CD4-positive, alpha-beta T cell (primary cell): ENCODE measurements around the gene DCLRE1B. TPM values are rescaled to one million over a fixed set of nuclear protein-coding genes. Genes with fewer than 3 reads are reported as not detected.
"Not testable (repeated sequence)": the region's sequence is repeated elsewhere in the genome, so short reads cannot be mapped to it uniquely, and the experiment has no call there.

ENCODE experiments used
- ATAC-seq: fragments of 200-7000 bp; cut with Tn5 transposase; one replicate; pipeline ENCODE4 v1.10.0; 2022; ENCODE audit warnings: mild to moderate bottlenecking; ENCODE audit not compliant: poor library complexity
- CTCF ChIA-PET: fragments of 350-600 bp; sonication (Branson Sonifier 250); formaldehyde crosslinking; loops from one replicate; lab custom pipeline; 2021; ENCODE audit warnings: antibody characterized with exemption, inconsistent platforms; lab: Charles Lee
- POLR2A ChIA-PET: fragments of 350-600 bp; sonication (Branson Sonifier 250); formaldehyde crosslinking; loops from one replicate; lab custom pipeline; 2021; ENCODE audit warnings: antibody characterized with exemption, inconsistent platforms; lab: Charles Lee
- DNase-seq, 14 experiments: peaks; one replicate each; pipeline ENCODE4 v3.0.0-alpha.2; 2013 to 2020; ENCODE audit warnings: mixed read lengths in 2 of 14
- H3K27ac ChIP-seq, 2 donors: one replicate each; pipeline versions ENCODE4 v1.5.1 to v1.7.0; 2013; ENCODE audit warnings: low read length in 2 of 2, low read depth in 1 of 2, mild to moderate bottlenecking in 1 of 2
- H3K27me3 ChIP-seq, 2 experiments: 1 replicate in 1 of 2; 2 replicates in 1 of 2; pipeline versions ENCODE4 v1.6.1 to v1.7.0; 2013; ENCODE audit warnings: low read length in 2 of 2, control low read depth in 1 of 2, mild to moderate bottlenecking in 1 of 2, moderate library complexity in 1 of 2; ENCODE audit not compliant: insufficient read depth in 2 of 2, control insufficient read depth in 1 of 2
- H3K36me3 ChIP-seq: one replicate; pipeline ENCODE4 v1.6.1; 2013; ENCODE audit warnings: low read length, control low read depth; ENCODE audit not compliant: insufficient read depth
- H3K4me1 ChIP-seq: one replicate; pipeline ENCODE4 v1.6.1; 2013; ENCODE audit warnings: low read length, control low read depth; ENCODE audit not compliant: insufficient read depth
- H3K4me3 ChIP-seq: one replicate; pipeline ENCODE4 v1.5.1; 2013; ENCODE audit warnings: mild to moderate bottlenecking, low read length, moderate library complexity
- H3K9me3 ChIP-seq, 2 experiments: 1 replicate in 1 of 2; 2 replicates in 1 of 2; pipeline versions ENCODE4 v1.6.1 to v1.7.0; 2013; ENCODE audit warnings: low read length in 2 of 2, mild to moderate bottlenecking in 2 of 2, control low read depth in 1 of 2, moderate library complexity in 1 of 2; ENCODE audit not compliant: control insufficient read depth in 1 of 2, insufficient read depth in 1 of 2
- H3K27ac Mint-ChIP-seq: one replicate; pipeline ENCODE4 v1.8.0; 2020; ENCODE audit warnings: mixed read lengths
- H3K27me3 Mint-ChIP-seq: one replicate; pipeline ENCODE4 v1.8.0; 2021; ENCODE audit warnings: mixed read lengths
- H3K36me3 Mint-ChIP-seq: one replicate; pipeline ENCODE4 v1.8.0; 2021; ENCODE audit warnings: low read depth, mixed read lengths
- H3K4me1 Mint-ChIP-seq: one replicate; pipeline ENCODE4 v1.8.0; 2021; ENCODE audit warnings: low read depth, mixed read lengths
- H3K4me3 Mint-ChIP-seq: one replicate; pipeline ENCODE4 v1.8.0; 2020; ENCODE audit warnings: mild to moderate bottlenecking, mixed read lengths
- H3K9me3 Mint-ChIP-seq: one replicate; pipeline ENCODE4 v1.8.0; 2020; ENCODE audit warnings: mixed read lengths
- intact Hi-C, 2 experiments: fragments of 100-400 bp; cut with DNase I in 1 of 2; cut with micrococcal nuclease in 1 of 2; formaldehyde crosslinking; loops; one replicate each; pipeline versions ENCODE4 v1.15.1 to v1.9.0; 2023 to 2025; cut with DNase I, micrococcal nuclease
- total RNA-seq, 174 experiments: library from RNA in 2 of 174; stranded (reverse) in 2 of 174; gene quantifications; one replicate each; pipeline ENCODE4 v1.2.3 and lab custom pipeline; 2021 to 2026
- TF ChIP-seq, protein P1 (sequence below): fragments of 200-600 bp; IDR thresholded peaks from one replicate; pipeline ENCODE4 v1.8.0; 2022; ENCODE audit warnings: antibody characterized with exemption, mild to moderate bottlenecking

The DCLRE1B gene
- total RNA-seq, 2 experiments from 2014 or later, result 6.4 to 6.8 TPM

DNA sequence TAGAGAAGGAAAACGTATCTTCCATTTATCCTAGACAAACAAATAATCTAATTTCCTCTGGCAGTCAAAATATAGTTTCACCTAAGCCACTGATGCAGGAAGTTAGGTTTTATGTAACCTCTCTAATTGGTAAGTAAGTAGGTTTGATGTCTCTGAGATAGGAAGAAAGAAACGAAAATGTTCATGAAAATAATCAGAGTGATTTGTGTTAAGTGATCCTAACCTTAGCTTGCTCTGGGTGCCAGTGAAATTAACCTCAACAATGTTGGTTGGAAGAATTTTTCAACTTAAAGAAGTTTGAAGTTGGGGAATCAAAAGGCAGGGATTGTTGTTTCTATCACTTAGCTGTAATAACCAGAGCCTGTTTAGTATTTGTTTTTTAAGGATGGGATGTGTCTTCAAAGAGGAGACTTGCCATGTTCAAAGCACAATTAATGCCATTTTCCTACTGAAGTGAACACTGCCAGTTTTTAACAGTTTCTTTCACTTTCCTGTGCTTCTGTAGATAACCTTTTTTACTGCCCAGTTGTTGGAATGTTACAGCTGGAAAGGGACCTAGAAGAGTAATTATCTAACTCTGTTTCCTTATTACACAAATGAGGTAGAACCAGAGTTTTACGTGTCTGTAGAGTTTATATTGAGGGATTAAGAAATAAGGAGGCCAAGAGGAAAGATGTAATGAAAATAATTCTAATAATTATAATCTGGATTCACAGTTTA lies 42.4 kb downstream of the DCLRE1B start:
- TF ChIP-seq, protein P1, sequence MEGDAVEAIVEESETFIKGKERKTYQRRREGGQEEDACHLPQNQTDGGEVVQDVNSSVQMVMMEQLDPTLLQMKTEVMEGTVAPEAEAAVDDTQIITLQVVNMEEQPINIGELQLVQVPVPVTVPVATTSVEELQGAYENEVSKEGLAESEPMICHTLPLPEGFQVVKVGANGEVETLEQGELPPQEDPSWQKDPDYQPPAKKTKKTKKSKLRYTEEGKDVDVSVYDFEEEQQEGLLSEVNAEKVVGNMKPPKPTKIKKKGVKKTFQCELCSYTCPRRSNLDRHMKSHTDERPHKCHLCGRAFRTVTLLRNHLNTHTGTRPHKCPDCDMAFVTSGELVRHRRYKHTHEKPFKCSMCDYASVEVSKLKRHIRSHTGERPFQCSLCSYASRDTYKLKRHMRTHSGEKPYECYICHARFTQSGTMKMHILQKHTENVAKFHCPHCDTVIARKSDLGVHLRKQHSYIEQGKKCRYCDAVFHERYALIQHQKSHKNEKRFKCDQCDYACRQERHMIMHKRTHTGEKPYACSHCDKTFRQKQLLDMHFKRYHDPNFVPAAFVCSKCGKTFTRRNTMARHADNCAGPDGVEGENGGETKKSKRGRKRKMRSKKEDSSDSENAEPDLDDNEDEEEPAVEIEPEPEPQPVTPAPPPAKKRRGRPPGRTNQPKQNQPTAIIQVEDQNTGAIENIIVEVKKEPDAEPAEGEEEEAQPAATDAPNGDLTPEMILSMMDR, result no peak
- Mint-ChIP-seq H3K27me3 (no peaks in the 10 kb centered on the region), H3K9me3 (no peaks in the 10 kb centered on the region), H3K36me3 (peaks cover 50% of the 10 kb centered on the region), H3K4me1 (peaks cover 85% of the 10 kb centered on the region), H3K4me3 (peak overlapping the region; percentile 89), H3K27ac (peak overlapping the region; percentile 89)
- Histone ChIP-seq H3K9me3 (no peaks in the 10 kb centered on the region), H3K27ac (peak overlapping the region; percentile 66 to 77), H3K4me3 (peak overlapping the region; percentile 24), H3K36me3 (peaks cover 8% of the 10 kb centered on the region), H3K4me1 (peaks cover 49% of the 10 kb centered on the region), H3K27me3 (no peaks in the 10 kb centered on the region)
- CTCF ChIA-PET, result interaction anchor here (0.5 to 5.7 kb wide), 8 partner anchors 9 to 875 kb away, joined by 3 to 56 read pairs (median 3); partner anchors contain the start of genes HIPK1 and LRIG2
- POLR2A ChIA-PET, result interaction anchor here (0.7 to 10.2 kb wide), 8 partner anchors 8 to 1329 kb away, joined by 3 to 245 read pairs (median 12); partner anchors contain the start of genes AP4B1, DCLRE1B, HIPK1 and RSBN1
- ATAC-seq, result peak; percentile 66
- intact Hi-C loops, result loop anchor here (1.0 to 5.0 kb wide), 5 partner anchors 8 to 110 kb away; no protein-coding TSS in a partner anchor
- DNase-seq, result peak in 2 of 14 experiments; percentile 38 to 62

DNA sequence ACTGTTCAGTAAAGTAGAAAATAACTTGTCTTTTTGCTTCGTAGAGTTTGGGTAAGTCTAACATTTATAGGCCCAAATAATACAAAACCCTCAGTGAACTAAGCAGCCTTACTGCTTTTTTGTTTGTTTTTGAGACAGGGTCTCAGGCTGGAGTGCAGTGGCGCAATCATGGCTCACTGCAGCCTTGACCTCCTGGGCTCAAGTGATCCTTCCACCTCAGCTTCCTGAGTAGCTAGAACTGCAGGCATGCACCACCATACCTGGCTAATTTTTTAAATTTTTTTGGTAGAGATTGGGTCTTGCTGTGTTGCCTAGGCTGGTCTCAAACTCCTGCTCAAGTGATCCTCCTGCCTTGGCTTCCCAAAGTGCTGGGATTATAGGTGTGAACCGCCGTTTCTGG lies 43.0 kb downstream of the DCLRE1B start:
- ChIA-PET POLR2A (interaction anchor here (0.5 to 10.2 kb wide), 6 partner anchors 8 to 136 kb away, joined by 3 to 245 read pairs (median 14); partner anchors contain the start of genes AP4B1, DCLRE1B, HIPK1 and RSBN1), CTCF (interaction anchor here (0.6 to 5.7 kb wide), 6 partner anchors 10 to 875 kb away, joined by 3 to 56 read pairs (median 4); partner anchors contain the start of genes HIPK1 and LRIG2)
- not testable (repeated sequence) for H3K9me3 Mint-ChIP-seq, H3K27me3 Mint-ChIP-seq, DNase-seq, H3K4me3 ChIP-seq, H3K9me3 ChIP-seq, ATAC-seq, H3K27me3 ChIP-seq
- peaks cover 53% of the 10 kb centered on the region for H3K36me3 Mint-ChIP-seq
- H3K4me1 Mint-ChIP-seq, result peaks cover 88% of the 10 kb centered on the region
- peak overlapping the region; percentile 89 for H3K27ac Mint-ChIP-seq
- Histone ChIP-seq H3K36me3 (peaks cover 10% of the 10 kb centered on the region), H3K27ac (peak overlapping the region; percentile 66 to 77), H3K4me1 (peaks cover 49% of the 10 kb centered on the region)
- peak overlapping the region; percentile 54 for H3K4me3 Mint-ChIP-seq
- intact Hi-C loops, result loop anchor here (1.0 to 5.0 kb wide), 3 partner anchors 10 to 111 kb away; no protein-coding TSS in a partner anchor

DNA sequence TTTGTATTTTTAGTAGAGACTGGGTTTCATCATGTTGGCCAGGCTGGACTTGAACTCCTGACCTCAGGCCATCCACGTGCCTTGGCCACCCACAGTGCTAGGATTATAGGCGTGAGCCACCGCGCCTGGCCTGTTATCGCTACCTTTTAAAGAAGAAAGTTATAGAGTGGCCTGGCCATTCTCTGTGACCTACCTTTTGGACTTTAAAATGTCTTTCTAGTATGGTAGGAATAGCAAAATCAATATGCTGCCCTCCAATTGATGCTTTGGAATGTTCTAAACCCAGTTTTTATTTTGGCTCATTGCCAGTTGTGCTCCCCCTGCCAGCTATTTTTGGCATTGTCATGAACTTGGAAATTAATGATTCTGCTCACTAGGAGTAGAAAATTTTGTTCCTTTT lies 43.9 kb downstream of the DCLRE1B start:
- CTCF ChIA-PET, result interaction anchor here (0.6 to 5.7 kb wide), 5 partner anchors 9 to 677 kb away, joined by 3 to 56 read pairs (median 4); partner anchors contain the start of gene HIPK1
- DNase-seq (peak in 2 of 14 experiments; percentile 58 to 63), ATAC-seq (no peak)
- H3K9me3 ChIP-seq, result no peaks in the 10 kb centered on the region
- H3K36me3 Mint-ChIP-seq, result peaks cover 57% of the 10 kb centered on the region
- peak overlapping the region; percentile 89 for H3K27ac Mint-ChIP-seq
- H3K4me1 Mint-ChIP-seq, result peaks cover 92% of the 10 kb centered on the region
- H3K4me3 ChIP-seq, result no peak overlapping the region
- peaks cover 12% of the 10 kb centered on the region for H3K36me3 ChIP-seq
- no peaks in the 10 kb centered on the region for H3K27me3 ChIP-seq
- peak overlapping the region; percentile 51 for H3K4me3 Mint-ChIP-seq
- TF ChIP-seq, protein P1, result peak; percentile 43
- no peaks in the 10 kb centered on the region for H3K27me3 Mint-ChIP-seq
- H3K27ac ChIP-seq, result peak overlapping the region; percentile 60 to 66
- intact Hi-C loops, result loop anchor here (1.0 to 5.0 kb wide), 3 partner anchors 16 to 112 kb away; no protein-coding TSS in a partner anchor
- POLR2A ChIA-PET, result interaction anchor here (0.7 to 10.2 kb wide), 4 partner anchors 9 to 299 kb away, joined by 4 to 245 read pairs (median 22); partner anchors contain the start of genes AP4B1, DCLRE1B and HIPK1
- H3K4me1 ChIP-seq, result peaks cover 50% of the 10 kb centered on the region
- H3K9me3 Mint-ChIP-seq, result no peaks in the 10 kb centered on the region
